ENCODE measurements around the gene NPIPB4.
"Not testable (repeated sequence)": the region's sequence is repeated elsewhere in the genome, so short reads cannot be mapped to it uniquely, and the experiment has no call there.

NPIPB4 gene

GRCh38 chr16:21857656-21858055 lies at the start of gene NPIPB4:
TSS of gene NPIPB4 (minus strand) at chr16:21857756. CDS start at chr16:21857378, 378 bp downstream.
- not testable (repeated sequence) for DNase-seq (ENCODE audit: low spot score)

- not testable (repeated sequence) for DNase-seq (ENCODE audit: low spot score)
Measured at GRCh38 chr16:21898998-21899397, 41.4 kb upstream of the NPIPB4 start.

DNA sequence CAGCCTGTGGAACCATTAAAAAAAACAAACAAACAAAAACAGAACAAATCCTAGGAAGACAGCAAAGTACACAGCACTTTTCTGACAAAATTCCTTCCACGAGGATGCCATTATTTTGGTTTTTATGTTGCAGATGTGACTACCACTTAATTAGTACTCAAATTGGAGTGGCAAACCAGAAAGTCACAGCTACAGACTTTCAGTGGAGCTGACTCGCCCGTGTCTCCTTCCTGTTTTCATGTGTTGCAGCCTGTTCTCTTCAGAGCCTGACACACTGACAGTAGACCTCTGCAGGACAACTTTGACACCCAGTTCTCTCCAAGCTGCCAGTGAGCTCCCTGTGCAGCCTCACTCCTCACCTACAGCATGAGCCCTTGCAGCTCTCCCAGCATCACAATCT lies 24.4 kb upstream of the NPIPB4 start:
- not testable (repeated sequence) for DNase-seq (ENCODE audit: low spot score)

- DNase-seq (ENCODE audit: low spot score): not testable (repeated sequence)
Measured at GRCh38 chr16:21837186-21837585, 20.4 kb downstream of the NPIPB4 start.

DNA sequence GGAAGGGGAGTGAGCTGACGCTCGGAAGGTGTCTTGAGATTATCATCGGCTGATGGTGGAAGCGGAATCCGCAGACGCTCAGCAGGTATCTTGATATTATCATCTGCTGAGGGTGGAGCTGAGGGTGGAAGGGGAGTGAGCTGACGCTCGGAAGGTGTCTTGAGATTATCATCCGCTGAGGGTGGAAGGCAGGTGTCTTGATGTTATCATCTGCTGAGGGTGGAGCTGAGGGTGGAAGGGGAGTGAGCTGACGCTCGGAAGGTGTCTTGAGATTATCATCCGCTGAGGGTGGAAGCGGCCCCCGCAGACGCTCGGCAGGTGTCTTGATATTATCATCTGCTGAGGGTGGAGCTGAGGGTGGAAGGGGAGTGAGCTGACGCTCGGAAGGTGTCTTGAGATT lies 21.2 kb downstream of the NPIPB4 start:
- DNase-seq (ENCODE audit: low spot score): not testable (repeated sequence)

GRCh38 chr16:21835747-21836146 lies 21.8 kb downstream of the NPIPB4 start:
- not testable (repeated sequence) for DNase-seq (ENCODE audit: low spot score)

DNA sequence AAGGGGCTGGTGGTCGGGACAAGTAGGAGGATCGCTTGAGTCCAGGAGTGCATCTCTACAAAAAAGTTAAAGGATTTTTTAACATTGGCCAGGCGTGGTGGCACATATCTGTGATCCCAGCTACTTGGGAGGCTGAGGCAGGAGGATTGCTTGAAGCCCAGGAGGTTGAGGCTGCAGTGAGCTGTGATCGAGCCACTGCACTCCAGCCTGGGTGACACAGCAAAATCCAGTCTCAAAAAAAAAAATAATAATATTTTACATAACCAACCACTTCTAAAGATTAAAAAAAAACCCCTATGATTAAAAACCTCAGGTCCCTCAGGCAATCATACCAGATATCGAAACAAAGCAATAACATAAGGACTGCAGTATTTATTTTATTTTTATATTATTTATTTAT lies 23.3 kb downstream of the NPIPB4 start:
- not testable (repeated sequence) for DNase-seq (ENCODE audit: low spot score)

- DNase-seq (ENCODE audit: low spot score): not testable (repeated sequence)
Measured at GRCh38 chr16:21829929-21830328, 27.6 kb downstream of the NPIPB4 start.

DNA sequence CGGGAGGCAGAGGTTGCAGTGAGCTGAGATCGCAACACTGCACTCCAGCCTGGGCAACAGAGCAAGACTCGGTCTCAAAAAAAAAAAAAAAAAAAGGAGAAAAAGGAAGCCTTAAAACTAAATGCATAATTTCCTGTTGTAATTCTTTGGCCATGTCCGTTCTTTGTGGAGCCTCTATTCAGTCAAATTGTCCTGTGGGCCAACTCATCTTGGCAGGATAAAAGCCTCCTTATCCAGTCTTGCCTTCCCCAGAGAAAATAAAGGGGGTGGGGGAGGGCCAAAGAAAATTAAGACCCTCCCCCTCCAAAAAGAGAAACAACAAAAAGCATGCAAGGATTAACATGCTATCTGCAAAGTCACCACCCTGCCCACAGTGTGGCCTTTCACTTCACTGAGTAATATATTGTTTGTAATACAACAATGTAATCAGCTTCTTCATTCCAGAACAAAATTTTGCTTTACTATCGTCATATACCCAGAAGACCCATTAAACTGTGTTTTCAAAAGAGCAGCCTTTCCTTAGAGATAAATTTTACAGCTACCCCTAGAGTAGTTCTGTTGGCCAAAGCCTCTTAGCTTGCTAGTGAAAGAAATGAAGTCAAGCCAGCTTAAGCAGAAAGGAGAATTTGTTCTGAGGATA lies 31.4 kb downstream of the NPIPB4 start:
- DNase-seq (ENCODE audit: low spot score): not testable (repeated sequence)

GRCh38 chr16:21825526-21825925 lies 32.0 kb downstream of the NPIPB4 start:
- DNase-seq (ENCODE audit: low spot score): not testable (repeated sequence)

DNA sequence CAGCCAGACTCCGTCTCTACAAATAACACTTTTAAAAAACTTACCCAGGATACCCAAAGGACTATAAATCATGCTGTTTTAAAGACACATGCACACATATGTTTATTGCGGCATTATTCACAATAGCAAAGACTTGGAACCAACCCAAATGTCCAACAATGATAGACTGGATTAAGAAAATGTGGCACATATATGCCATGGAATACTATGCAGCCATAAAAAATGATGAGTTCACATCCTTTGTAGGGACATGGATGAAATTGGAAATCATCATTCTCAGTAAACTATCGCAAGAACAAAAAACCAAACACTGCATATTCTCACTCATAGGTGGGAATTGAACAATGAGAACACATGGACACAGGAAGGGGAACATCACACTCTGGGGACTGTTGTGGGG lies 34.3 kb downstream of the NPIPB4 start:
- not testable (repeated sequence) for DNase-seq (ENCODE audit: low spot score)

- not testable (repeated sequence) for DNase-seq (ENCODE audit: low spot score)
Measured at GRCh38 chr16:21820908-21821465, 36.6 kb downstream of the NPIPB4 start.

DNA sequence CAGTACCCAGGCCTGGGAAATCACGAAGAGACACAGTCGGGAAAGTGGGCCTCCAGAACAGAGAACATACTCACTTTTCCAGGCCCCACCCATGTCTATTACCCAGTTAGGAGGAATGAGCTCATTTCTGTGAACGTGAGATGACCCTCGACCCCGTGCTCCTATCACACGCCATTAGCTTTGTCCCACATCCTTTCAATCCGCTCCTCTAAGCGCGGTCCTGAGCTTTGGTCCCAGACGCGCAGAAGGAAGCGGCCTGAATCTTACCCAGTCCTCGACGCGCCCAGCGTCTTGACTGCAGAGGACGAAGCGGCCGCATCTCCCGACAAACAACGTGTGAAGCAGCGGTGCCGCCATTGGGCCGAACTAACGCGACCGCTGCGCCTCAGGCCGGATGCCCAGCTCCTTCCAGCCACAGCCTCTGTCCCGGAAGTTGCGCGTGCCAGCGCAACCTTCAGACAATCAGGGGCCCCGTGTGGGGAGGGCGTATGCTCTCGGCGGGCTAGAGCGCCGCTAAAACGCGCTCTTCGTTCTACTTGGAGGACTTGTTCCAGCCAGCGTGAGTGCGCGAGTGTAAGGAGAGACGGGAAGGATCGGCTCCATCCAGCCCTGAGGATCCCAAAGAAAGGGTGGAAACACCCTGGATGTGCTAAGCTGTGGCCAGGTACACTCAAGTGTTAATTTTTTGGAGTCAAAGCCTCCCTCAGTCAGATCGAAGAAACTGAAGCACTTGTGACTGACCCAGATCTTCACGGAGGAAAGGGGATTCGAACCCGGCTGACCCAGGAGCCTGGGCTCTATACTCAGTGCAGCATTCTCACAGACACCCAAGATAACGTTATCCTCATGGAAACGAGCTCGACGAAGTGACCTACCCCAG lies 37.3 kb downstream of the NPIPB4 start:
- not testable (repeated sequence) for DNase-seq (ENCODE audit: low spot score)

GRCh38 chr16:21819617-21820016 lies 37.9 kb downstream of the NPIPB4 start:
- DNase-seq (ENCODE audit: low spot score): not testable (repeated sequence)

DNA sequence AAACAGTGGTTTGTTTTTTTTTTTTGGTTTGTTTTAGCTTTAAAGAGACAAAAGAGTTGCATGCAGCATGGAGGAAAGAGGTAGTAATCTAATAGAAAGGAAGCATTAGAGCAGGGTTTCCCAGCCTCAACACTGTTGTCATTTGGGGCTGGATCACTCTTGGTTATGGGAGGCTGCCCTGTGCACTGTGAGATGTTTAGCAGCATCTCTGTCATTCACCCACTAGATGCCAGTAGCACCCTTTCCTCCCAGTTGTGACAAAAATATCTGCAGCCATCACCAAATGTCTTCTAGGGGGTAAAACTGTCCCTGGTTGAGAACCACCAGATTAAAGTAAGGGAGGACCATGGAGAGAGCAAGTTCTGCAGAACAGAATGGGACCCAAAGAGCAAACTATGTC lies 40.5 kb downstream of the NPIPB4 start:
- not testable (repeated sequence) for DNase-seq (ENCODE audit: low spot score)

DNA sequence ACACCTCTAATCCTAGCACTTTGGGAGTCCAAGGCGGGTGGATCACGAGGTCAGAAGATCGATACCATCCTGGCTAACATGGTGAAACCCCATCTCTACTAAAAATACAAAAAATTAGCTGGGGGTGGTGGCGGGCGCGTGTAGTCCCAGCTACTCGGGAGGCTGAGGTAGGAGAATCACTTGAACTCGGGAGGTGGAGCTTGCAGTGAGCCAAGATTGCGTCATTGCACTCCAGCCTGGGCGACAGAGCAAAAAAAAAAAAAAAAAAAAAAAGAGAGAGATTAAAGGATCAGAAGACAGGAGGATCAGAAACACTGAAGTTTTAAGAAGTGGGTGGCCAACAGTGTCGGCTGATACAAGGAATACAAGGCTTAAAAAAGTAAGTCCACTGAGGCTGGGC lies 41.9 kb downstream of the NPIPB4 start:
- not testable (repeated sequence) for DNase-seq (ENCODE audit: low spot score)

DNA sequence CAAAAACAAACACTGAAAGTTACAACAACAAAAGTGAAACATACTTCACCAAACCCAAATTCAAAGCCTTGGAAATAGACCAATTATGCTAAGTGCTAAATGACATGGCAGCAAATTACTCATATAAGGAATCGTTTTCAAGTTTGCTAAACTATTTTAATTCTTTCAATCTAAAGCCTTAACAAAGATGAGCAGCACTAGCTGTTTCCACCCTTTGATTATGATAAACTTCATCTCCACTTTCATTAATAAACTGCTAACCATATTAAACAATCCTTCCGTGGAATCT lies 55.2 kb downstream of the NPIPB4 start:
- DNase-seq (ENCODE audit: low spot score): not testable (repeated sequence)

DNA sequence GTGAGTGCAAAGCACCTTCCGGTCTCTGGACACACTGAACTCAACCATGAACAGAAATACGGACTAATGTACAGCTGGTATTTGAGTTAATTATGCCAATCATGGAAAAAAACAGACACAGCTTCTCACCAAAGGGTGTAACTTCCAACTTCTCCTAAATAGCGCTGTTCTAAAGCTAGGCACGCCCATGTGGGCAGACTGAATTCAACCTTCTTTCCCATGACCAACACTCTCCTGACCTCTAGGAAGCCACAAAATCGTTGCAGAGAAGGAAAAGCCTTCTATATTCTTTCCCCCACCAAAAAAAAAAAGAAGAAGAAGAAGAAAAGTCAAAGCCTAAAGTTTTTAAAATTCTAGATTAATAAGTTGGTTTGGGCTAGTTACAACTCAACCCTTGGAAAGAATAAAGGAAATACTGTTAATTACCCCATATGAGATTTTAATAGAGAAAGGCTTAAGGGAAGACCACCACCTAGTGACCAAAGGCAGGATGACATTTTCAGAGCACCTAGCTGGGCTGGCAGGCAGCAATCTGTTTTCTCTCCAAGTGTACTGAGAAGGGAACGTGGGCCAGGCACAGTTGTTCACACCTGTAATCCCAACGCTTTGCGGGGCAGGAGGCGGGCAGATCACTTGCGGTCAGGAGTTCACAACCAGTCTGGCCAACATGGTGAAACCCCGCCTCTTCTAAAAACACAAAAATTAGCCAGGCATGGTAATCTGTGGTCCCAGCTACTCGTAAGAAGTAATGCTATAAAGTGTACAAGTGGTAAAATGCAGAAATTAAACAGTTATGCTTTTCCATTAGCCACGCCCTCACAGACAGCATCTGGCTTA lies 55.8 kb downstream of the NPIPB4 start:
- not testable (repeated sequence) for DNase-seq (ENCODE audit: low spot score)

DNA sequence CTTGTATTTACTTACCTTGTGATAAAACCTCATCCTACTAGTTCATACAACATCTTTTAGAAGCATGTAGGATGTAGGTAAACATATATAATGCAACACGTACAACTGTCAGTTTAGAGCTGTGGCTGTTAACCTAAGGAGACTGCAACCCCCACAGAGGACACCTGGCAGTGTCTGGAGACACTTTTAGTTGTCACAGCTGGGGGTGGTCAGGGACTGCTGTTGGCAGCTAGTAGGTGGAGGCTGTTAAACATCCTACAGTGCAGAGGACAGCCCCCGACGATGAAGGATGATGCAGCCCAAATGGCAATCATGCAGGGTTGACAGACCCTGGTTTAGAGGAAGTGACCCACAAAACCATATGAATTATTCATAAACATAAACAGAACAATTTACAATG lies 59.0 kb downstream of the NPIPB4 start:
- DNase-seq (ENCODE audit: low spot score): not testable (repeated sequence)

DNA sequence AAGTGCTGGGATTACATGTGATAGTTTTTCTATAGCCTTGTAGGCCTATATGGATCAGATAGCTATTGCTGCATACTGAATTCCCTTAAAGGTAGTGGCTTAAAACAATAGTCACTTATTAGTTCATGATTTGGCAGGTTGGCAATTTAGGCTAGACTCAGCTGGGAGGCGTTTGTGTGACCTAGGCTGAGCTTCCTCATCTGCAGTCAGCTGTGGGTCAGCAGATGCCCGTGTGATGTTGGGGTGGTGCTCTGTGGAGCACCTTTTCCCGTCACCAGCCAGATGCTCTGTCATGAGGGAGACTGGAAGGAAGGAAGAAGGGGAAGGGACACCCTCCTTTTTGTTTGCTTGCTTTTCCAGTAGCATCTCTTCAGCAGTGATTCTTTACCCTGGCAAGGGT lies 64.2 kb downstream of the NPIPB4 start:
- DNase-seq (ENCODE audit: low spot score): not testable (repeated sequence)

DNA sequence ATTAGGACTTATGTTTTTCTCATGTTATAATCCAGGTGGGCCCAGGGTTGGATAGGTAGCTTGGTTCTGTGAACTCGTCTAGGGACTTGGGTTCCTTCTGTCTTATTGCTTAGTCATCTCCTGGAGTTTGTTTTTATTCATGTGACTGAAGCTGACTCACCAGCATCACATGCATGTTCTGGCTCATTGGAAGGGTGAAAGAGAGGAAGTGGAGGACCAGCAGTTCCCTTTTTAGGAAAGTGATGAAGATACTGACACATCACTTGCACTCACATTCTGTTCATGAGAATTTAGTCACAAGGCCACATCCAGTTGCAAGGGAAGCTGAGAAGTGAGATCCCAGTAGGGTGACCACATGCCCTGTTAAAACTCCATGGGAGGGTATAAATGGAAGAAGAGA lies 67.0 kb downstream of the NPIPB4 start:
- DNase-seq (ENCODE audit: low spot score): not testable (repeated sequence)

Data from COLO829 (cell line).